AG09309 (cell line): Measurements from ENCODE around the gene TMEM132D.

Experiments
- DNase-seq: peaks from one replicate; pipeline ENCODE4 v3.0.0-alpha.2; 2010; ENCODE audit warnings: low read depth
- H3K4me3 ChIP-seq: 2 replicates; pipeline ENCODE4 v1.5.1; 2011; ENCODE audit warnings: mild to moderate bottlenecking, low read depth, low read length, moderate library complexity; ENCODE audit not compliant: control insufficient read depth
- CTCF ChIP-seq: IDR thresholded peaks from 2 replicates; pipeline ENCODE4 v1.5.1; 2011; ENCODE audit warnings: mild to moderate bottlenecking, low read depth, low read length, inconsistent platforms; ENCODE audit not compliant: insufficient read depth, control insufficient read depth; ENCODE audit errors: missing control alignments

TMEM132D gene

GRCh38 chr12:129848876-129849275 lies 54.9 kb downstream of the TMEM132D start:
- no peak for DNase-seq
- no peak overlapping the region for H3K4me3 ChIP-seq
- TF ChIP-seq CTCF = no peak

DNA sequence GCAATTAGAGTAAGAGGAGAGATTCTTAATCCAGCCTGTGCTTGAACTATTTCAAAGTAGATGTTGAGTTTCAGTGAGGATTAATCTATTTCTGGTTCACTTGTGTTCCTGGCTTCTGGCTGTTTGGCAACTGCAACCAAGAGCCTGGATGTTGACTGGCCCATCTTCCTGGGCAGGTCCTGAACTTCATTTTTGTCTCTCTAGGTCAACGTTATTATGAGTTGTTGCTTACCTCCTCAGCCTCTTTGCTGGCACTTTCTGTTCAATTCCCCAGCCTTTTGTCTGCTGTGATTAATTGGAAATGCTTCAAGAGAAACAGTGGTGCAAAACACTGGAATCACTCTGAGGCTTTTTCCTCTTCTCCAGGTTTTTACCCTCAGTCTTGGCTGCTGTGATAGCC lies 56.8 kb downstream of the TMEM132D start:
- no peak overlapping the region for H3K4me3 ChIP-seq
- DNase-seq = no peak
- no peak for TF ChIP-seq CTCF

DNA sequence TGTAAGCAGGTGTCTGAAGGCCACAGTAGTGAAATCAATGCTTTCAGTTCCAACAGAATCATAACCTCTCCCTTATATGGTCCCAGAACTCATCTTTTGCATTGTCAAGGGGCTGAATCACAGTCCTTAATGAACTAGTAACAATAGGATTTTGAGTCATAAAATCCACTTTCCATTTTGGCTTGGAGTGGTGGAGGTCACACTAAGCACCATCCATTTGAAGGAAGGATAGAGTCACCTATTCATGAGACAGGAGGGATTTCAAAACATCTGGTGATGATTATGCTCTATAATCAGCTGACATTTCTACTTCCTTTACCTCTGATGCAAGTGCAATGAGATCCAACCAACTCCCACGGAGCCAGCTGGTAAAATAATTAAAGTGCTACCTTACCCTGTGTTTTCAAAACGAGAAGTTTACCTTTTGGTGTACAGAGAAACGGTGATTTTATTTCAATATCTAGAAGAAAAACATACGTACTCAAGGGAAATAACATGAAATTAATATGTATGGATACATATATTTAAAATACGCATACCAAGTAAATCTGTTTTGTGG lies 59.1 kb downstream of the TMEM132D start:
- H3K4me3 ChIP-seq = no peak overlapping the region
- TF ChIP-seq CTCF = no peak
- DNase-seq = no peak

DNA sequence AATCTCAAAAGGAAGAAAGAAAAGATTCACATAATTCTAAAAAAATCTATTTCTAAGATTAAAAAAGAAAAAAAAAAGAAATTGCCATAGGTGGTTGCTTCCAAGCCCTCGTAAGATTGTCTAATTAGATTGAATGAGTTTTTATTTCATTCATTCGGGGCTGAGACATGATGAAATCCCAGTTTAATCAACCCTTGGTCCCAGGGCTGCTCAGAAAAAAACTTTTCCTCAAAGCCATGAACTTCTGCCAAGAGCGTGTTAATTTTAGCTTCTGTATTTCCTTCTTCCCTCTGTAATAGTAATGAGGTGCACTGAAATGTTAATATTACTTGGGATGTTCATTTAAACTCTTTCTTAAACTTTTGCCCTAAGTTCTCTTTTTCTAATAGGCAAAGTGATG lies 62.6 kb downstream of the TMEM132D start:
- TF ChIP-seq CTCF = no peak
- no peak overlapping the region for H3K4me3 ChIP-seq
- DNase-seq = no peak

DNA sequence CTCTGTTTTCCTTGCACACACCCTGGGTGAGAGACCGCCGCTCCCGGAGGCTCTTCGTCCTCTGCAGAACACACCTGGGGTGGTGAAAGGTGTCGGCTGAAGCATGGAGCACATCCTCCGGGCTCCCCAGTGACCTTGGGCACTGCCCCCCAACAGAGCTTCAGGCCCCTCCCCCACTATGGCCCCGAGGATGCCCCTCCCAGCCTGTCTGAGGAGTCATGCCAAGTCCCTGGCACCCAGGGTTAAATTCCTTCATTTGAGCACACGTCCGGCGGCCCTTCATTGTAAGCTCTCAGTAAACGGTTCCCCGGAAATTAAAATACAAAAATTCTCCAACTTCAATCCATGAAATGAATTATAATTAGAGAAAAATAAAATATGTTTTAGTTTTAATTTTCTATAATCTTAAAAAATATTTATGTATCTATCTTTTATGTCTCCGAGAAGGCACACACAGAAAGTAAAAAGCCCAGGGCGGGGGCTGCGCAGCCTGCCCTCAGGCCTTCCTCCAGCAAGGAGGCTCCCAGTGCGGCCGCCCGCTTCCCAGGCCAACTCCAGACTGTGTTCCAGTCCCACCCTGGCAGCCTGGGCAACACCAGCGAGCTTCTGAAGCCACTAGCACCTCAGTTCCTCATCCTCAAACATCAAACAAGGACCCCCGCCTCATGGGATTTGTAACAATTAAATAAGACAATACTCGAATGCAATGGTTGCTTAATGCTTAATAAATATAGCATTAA lies 63.5 kb downstream of the TMEM132D start:
- no peak for TF ChIP-seq CTCF
- DNase-seq = no peak
- H3K4me3 ChIP-seq = no peak overlapping the region

GRCh38 chr12:129839679-129840078 lies 64.1 kb downstream of the TMEM132D start:
- no peak overlapping the region for H3K4me3 ChIP-seq
- no peak for DNase-seq
- TF ChIP-seq CTCF = no peak
